Neural cell (in vitro differentiated cells): ENCODE data around the gene C1orf198.

Experiments used
- CTCF ChIP-seq: fragments of 450-650 bp; IDR thresholded peaks from 2 replicates; pipeline ENCODE4 v1.5.1; 2014; ENCODE audit warnings: antibody characterized with exemption, mild to moderate bottlenecking, moderate library complexity; ENCODE audit not compliant: poor library complexity, severe bottlenecking
- EZH2 ChIP-seq: fragments of 200-600, 300-800 bp; shearing (Covaris generic), sonication (generic); IDR thresholded peaks from 2 replicates; pipeline ENCODE4 v1.6.1; 2014; ENCODE audit warnings: antibody characterized with exemption, low read length, borderline replicate concordance, mild to moderate bottlenecking; ENCODE audit not compliant: insufficient read depth, poor library complexity, severe bottlenecking
- RAD21 ChIP-seq: fragments of 450-650 bp; conservative IDR thresholded peaks from 2 replicates; pipeline ENCODE4 v1.6.1; 2014; ENCODE audit warnings: antibody characterized with exemption, mild to moderate bottlenecking, moderate library complexity
- REST ChIP-seq: IDR thresholded peaks from 2 replicates; pipeline ENCODE4 v1.6.1; 2012; ENCODE audit warnings: borderline replicate concordance
- TAF1 ChIP-seq: IDR thresholded peaks from 2 replicates; pipeline ENCODE4 v1.6.1; 2012; ENCODE audit warnings: low read depth

GRCh38 chr1:230807029-230807428 lies 61.3 kb downstream of the C1orf198 start:
- no peak for TF ChIP-seq CTCF
- no peak for TF ChIP-seq EZH2
- TF ChIP-seq REST: no peak
- no peak for TF ChIP-seq TAF1
- no peak for TF ChIP-seq RAD21
